Lower lobe of right lung (tissue), 2 donors: ENCODE measurements around the gene TBC1D17. TPM values are rescaled to one million over a fixed set of nuclear protein-coding genes. Genes with fewer than 3 reads are reported as not detected.

Source experiments
- ATAC-seq, 2 donors: fragments of 200-7000 bp; cut with Tn5 transposase; one replicate each; pipeline ENCODE4 v1.9.1; 2020 to 2022; ENCODE audit warnings: mild to moderate bottlenecking in 2 of 2, moderate library complexity in 2 of 2
- DNase-seq: peaks from one replicate; pipeline ENCODE4 v3.0.0-alpha.2; 2020
- H3K27ac ChIP-seq: fragments of 200-600 bp; one replicate; pipeline ENCODE4 v1.8.0; 2022
- H3K27me3 ChIP-seq: fragments of 200-600 bp; one replicate; pipeline ENCODE4 v1.8.0; 2022; ENCODE audit warnings: low read depth
- H3K36me3 ChIP-seq: fragments of 200-600 bp; one replicate; pipeline ENCODE4 v1.8.0; 2022; ENCODE audit warnings: mild to moderate bottlenecking
- H3K4me1 ChIP-seq: fragments of 200-600 bp; one replicate; pipeline ENCODE4 v1.8.0; 2022
- H3K4me3 ChIP-seq: fragments of 200-600 bp; one replicate; pipeline ENCODE4 v1.8.0; 2022; ENCODE audit warnings: mild to moderate bottlenecking
- H3K9me3 ChIP-seq: fragments of 200-600 bp; one replicate; pipeline ENCODE4 v1.8.0; 2022
- CTCF ChIP-seq: fragments of 200-600 bp; IDR thresholded peaks from one replicate; pipeline ENCODE4 v1.8.0; 2022; ENCODE audit warnings: antibody characterized with exemption, mild to moderate bottlenecking
- intact Hi-C: fragments of 100-400 bp; cut with DNase I; formaldehyde crosslinking; loops from one replicate; pipeline ENCODE4 v1.11.0; 2022
- total RNA-seq: library from RNA; stranded (reverse); fragmentation: NEBNext Ultra II Directional; extraction: Animal tissue kit (Norgen Biotek cat#: 25700); gene quantifications from one replicate; pipeline ENCODE4 v1.2.1, GENCODE V29; 2021
- donor health status: DM: no; HTN: yes; CAD: no; lungs with severe emphysema.

Gene TBC1D17
- total RNA-seq, 1 donor from 2014 or later, result 53.1 TPM

GRCh38 chr19:49881672-49882394 lies 4.3 kb downstream of the TBC1D17 start:
- intact Hi-C loops, result no loop called here
- Histone ChIP-seq H3K27me3 (no peaks in the 10 kb centered on the region), H3K9me3 (no peaks in the 10 kb centered on the region), H3K4me3 (no peak overlapping the region), H3K4me1 (peaks cover 15% of the 10 kb centered on the region), H3K36me3 (peaks cover 83% of the 10 kb centered on the region), H3K27ac (no peak overlapping the region)
- ATAC-seq, result no peak
- TF ChIP-seq CTCF, result no peak
- DNase-seq, result no peak

DNA sequence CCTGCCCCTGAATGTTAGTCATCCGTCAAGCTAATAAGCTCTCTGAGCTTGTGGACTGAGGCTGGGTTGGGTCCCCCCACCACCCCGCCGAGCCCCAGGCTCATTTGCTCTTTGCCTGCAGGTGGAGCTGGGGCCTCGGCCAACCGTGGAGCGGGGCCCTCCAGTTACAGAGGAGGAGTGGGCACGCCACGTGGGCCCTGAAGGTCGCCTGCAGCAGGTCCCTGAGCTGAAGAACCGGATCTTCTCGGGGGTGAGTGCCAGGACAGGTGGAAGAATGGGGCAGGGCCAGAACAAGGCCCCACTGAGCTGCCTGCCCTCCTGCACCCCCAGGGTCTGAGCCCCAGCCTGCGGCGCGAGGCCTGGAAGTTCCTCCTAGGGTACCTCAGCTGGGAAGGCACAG lies 5.1 kb downstream of the TBC1D17 start:
- no peak for DNase-seq

DNA sequence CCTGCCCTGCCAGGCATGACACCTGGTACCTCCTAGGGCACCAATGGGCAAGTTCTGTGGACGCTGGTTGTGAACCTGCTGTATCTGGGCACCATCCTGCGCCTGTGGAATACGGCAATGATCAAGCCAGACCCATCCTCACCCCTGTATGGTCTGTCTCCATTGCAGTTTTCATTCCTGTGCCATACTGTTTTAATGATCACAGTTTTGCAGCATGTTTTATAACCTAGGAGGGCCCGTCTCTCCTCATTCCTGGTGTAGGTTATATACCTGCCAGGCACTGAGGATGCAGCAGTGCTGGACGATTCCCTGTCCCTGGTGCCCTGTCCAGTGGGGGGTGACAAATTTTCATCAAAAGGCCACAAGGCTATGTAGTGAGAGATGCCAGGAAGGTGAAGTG lies 5.6 kb downstream of the TBC1D17 start:
- ATAC-seq (no peak), DNase-seq (no peak)
- Histone ChIP-seq H3K4me3 (no peak overlapping the region), H3K27ac (no peak overlapping the region), H3K9me3 (no peaks in the 10 kb centered on the region), H3K27me3 (no peaks in the 10 kb centered on the region), H3K36me3 (peaks cover 83% of the 10 kb centered on the region), H3K4me1 (peaks cover 14% of the 10 kb centered on the region)
- no peak for TF ChIP-seq CTCF
- intact Hi-C loops, result no loop called here

More for the DNA sequence above, 5.1 kb downstream of the TBC1D17 start:
- no peak for TF ChIP-seq CTCF
- Histone ChIP-seq H3K27me3 (no peaks in the 10 kb centered on the region), H3K4me1 (peaks cover 15% of the 10 kb centered on the region), H3K36me3 (peaks cover 83% of the 10 kb centered on the region), H3K9me3 (no peaks in the 10 kb centered on the region), H3K27ac (no peak overlapping the region), H3K4me3 (no peak overlapping the region)
- intact Hi-C loops, result no loop called here
- ATAC-seq, result no peak

DNA sequence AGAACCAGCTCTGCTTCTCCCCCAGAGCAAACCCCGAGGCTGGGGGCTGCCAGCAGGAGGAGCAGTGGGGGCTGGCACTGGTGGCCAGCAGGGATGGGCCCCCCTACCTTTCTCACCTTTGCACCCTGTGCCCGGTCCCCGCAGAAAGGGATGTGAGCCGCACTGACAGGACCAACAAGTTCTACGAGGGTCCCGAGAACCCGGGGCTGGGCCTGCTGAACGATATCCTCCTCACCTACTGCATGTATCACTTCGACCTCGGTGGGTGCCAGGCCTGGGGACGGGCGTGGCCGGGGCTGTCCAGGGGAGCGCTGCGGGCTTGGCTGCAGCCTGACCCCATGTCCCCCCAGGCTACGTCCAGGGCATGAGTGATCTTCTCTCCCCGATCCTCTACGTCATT lies 6.6 kb downstream of the TBC1D17 start:
- Histone ChIP-seq H3K27ac (no peak overlapping the region), H3K9me3 (no peaks in the 10 kb centered on the region), H3K27me3 (no peaks in the 10 kb centered on the region), H3K36me3 (peaks cover 79% of the 10 kb centered on the region), H3K4me1 (peaks cover 3% of the 10 kb centered on the region), H3K4me3 (no peak overlapping the region)
- intact Hi-C loops, result no loop called here
- TF ChIP-seq CTCF, result no peak
- no peak for DNase-seq
- ATAC-seq, result no peak

DNA sequence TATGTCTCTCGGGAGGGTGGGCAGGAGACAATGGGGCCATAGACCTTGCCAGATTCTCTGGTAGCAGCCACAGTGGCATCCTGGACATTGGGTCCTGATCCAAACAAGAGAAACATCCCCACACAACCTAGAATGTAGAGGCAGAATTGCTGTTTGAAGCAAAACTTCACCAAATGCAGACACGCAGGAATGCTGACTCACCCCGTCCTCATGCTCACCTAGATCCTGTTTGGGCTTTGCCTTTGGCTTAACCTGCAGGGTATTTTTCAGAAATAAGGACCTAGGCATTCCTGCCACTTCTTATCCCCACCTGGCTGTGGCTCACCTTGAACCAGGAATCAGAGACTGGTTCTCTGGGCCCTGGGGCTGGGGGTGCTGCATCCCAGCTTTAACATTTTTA lies 7.3 kb downstream of the TBC1D17 start:
- Histone ChIP-seq H3K4me1 (peaks cover 2% of the 10 kb centered on the region), H3K36me3 (peaks cover 73% of the 10 kb centered on the region)
- ATAC-seq, result no peak

More for the DNA sequence above, 7.3 kb downstream of the TBC1D17 start:
- Histone ChIP-seq H3K9me3 (no peaks in the 10 kb centered on the region), H3K4me3 (no peak overlapping the region), H3K27ac (no peak overlapping the region), H3K27me3 (no peaks in the 10 kb centered on the region)
- intact Hi-C loops, result no loop called here
- no peak for TF ChIP-seq CTCF
- DNase-seq, result no peak
